IMR-90 (cell line): Measurements from ENCODE around the gene TECPR2. TPM values are rescaled to one million over a fixed set of nuclear protein-coding genes. Genes with fewer than 3 reads are reported as not detected.

Experiments
- ATAC-seq: fragments of 200-7000 bp; cut with Tn5 transposase; 2 replicates; pipeline ENCODE4 v1.9.1; 2020; ENCODE audit warnings: low read depth, mild to moderate bottlenecking, moderate library complexity
- BruUV-seq: library from RNA; stranded (reverse); fragments of 400-500 nt; replicated peaks from 2 replicates; lab custom pipeline; 2021; lab: Mats Ljungman, UMichigan
- CTCF ChIA-PET: fragments of 300-600 bp; formaldehyde crosslinking; extraction: SDS; loops from one replicate; lab custom pipeline; 2021; ENCODE audit warnings: antibody characterized with exemption; lab: Yijun Ruan, JAX
- POLR2A ChIA-PET: fragments of 300-600 bp; sonication (Branson Sonifier 250); formaldehyde crosslinking; loops from one replicate; lab custom pipeline; 2022; ENCODE audit warnings: antibody characterized with exemption; ENCODE audit not compliant: unreplicated experiment; lab: Charles Lee
- DNase-seq: peaks from one replicate; pipeline ENCODE4 v3.0.0; 2013
- H2AFZ ChIP-seq: replicated peaks from 2 replicates; pipeline ENCODE3; 2013; ENCODE audit warnings: low read length, mild to moderate bottlenecking; ENCODE audit not compliant: poor library complexity
- H2AK5ac ChIP-seq: 2 replicates; pipeline ENCODE4 v1.6.1; 2013; ENCODE audit warnings: low read depth, low read length, inconsistent platforms
- H2AK9ac ChIP-seq: replicated peaks from 2 replicates; pipeline ENCODE3; 2013; ENCODE audit warnings: mild to moderate bottlenecking, low read depth, low read length, moderate library complexity; ENCODE audit not compliant: poor library complexity
- H2BK120ac ChIP-seq: 2 replicates; pipeline ENCODE4 v1.6.1; 2013; ENCODE audit warnings: low read depth, low read length, inconsistent platforms
- H2BK15ac ChIP-seq: 3 replicates; pipeline ENCODE4 v1.6.1; 2013; ENCODE audit warnings: low read depth, low read length, inconsistent platforms
- H2BK20ac ChIP-seq: 2 replicates; pipeline ENCODE4 v1.6.1; 2013; ENCODE audit warnings: low read depth, mild to moderate bottlenecking, inconsistent platforms, low read length, moderate library complexity
- H2BK5ac ChIP-seq: 2 replicates; pipeline ENCODE4 v1.6.1; 2013; ENCODE audit warnings: mild to moderate bottlenecking, low read depth, low read length, inconsistent platforms; ENCODE audit not compliant: poor library complexity, severe bottlenecking
- H3K14ac ChIP-seq: replicated peaks from 2 replicates; pipeline ENCODE4 v1.6.1; 2013; ENCODE audit warnings: low read depth, low read length, inconsistent platforms
- H3K18ac ChIP-seq: 2 replicates; pipeline ENCODE4 v1.6.1; 2013; ENCODE audit warnings: low read depth, low read length, control low read depth
- H3K23ac ChIP-seq: 2 replicates; pipeline ENCODE4 v1.6.1; 2013; ENCODE audit warnings: low read depth, low read length, inconsistent platforms
- H3K27ac ChIP-seq: 2 replicates; pipeline ENCODE4 v1.5.1; 2013; ENCODE audit warnings: mild to moderate bottlenecking, control low read depth, low read length; ENCODE audit not compliant: insufficient read depth
- H3K27me3 ChIP-seq: 2 replicates; pipeline ENCODE4 v1.6.1; 2013; ENCODE audit warnings: low read length; ENCODE audit not compliant: control insufficient read depth, insufficient read depth
- H3K36me3 ChIP-seq: 2 replicates; pipeline ENCODE4 v1.6.1; 2013; ENCODE audit warnings: low read length, mixed read lengths; ENCODE audit not compliant: control insufficient read depth, insufficient read depth
- H3K4ac ChIP-seq: 2 replicates; pipeline ENCODE4 v1.6.1; 2013; ENCODE audit warnings: low read depth, low read length, inconsistent platforms
- H3K4me1 ChIP-seq: 2 replicates; pipeline ENCODE4 v1.6.1; 2013; ENCODE audit warnings: low read length, mixed read lengths; ENCODE audit not compliant: control insufficient read depth, insufficient read depth
- H3K4me2 ChIP-seq: 2 replicates; pipeline ENCODE4 v1.6.1; 2013; ENCODE audit warnings: low read depth, mild to moderate bottlenecking, control low read depth, low read length, moderate library complexity
- H3K4me3 ChIP-seq: 2 replicates; pipeline ENCODE4 v1.5.1; 2013; ENCODE audit warnings: low read depth, mild to moderate bottlenecking, control low read depth, low read length, moderate library complexity; ENCODE audit not compliant: insufficient read depth
- H3K56ac ChIP-seq: 2 replicates; pipeline ENCODE4 v1.6.1; 2013; ENCODE audit warnings: low read length, inconsistent platforms; ENCODE audit not compliant: insufficient read depth; ENCODE audit errors: extremely low read depth
- H3K79me1 ChIP-seq, 2 experiments: 2 replicates each; pipeline ENCODE4 v1.6.1; 2013; ENCODE audit warnings: low read length in 2 of 2, inconsistent platforms in 1 of 2, low read depth in 1 of 2
- H3K9ac ChIP-seq: 2 replicates; pipeline ENCODE4 v1.6.1; 2013; ENCODE audit warnings: low read depth, low read length, control low read depth
- H3K9me1 ChIP-seq: 2 replicates; pipeline ENCODE4 v1.6.1; 2013; ENCODE audit warnings: low read length, inconsistent platforms; ENCODE audit not compliant: insufficient read depth
- H3K9me3 ChIP-seq: 2 replicates; pipeline ENCODE4 v1.6.1; 2013; ENCODE audit warnings: low read length; ENCODE audit not compliant: control insufficient read depth, insufficient read depth
- H4K20me1 ChIP-seq: 2 replicates; pipeline ENCODE4 v1.6.1; 2013; ENCODE audit warnings: low read length, inconsistent platforms; ENCODE audit not compliant: insufficient read depth
- H4K5ac ChIP-seq: 2 replicates; pipeline ENCODE4 v1.6.1; 2013; ENCODE audit warnings: mild to moderate bottlenecking, low read depth, low read length, control low read depth
- H4K8ac ChIP-seq, 2 experiments: 2 replicates each; pipeline ENCODE4 v1.6.1; 2013; ENCODE audit warnings: low read depth in 2 of 2, low read length in 2 of 2, control low read depth in 1 of 2, inconsistent platforms in 1 of 2
- H4K91ac ChIP-seq: 2 replicates; pipeline ENCODE4 v1.6.1; 2013; ENCODE audit warnings: low read depth, low read length, inconsistent platforms; ENCODE audit not compliant: insufficient read depth
- BHLHE40 ChIP-seq: fragments of 150-350 bp; IDR thresholded peaks from 2 replicates; pipeline ENCODE4 v1.6.1; 2016; ENCODE audit warnings: mild to moderate bottlenecking, low read depth, low read length
- CEBPB ChIP-seq: IDR thresholded peaks from 2 replicates; pipeline ENCODE4 v1.6.1; 2012; ENCODE audit warnings: low read depth, low read length, improper control_type of control experiment
- CHD1 ChIP-seq: IDR thresholded peaks from 2 replicates; pipeline ENCODE4 v1.6.1; 2012; ENCODE audit warnings: low read depth, low read length, improper control_type of control experiment
- RFX5 ChIP-seq: IDR thresholded peaks from 2 replicates; pipeline ENCODE4 v1.8.0; 2012; ENCODE audit warnings: low read depth, mild to moderate bottlenecking, low read length, moderate library complexity
- SMC3 ChIP-seq: fragments of 150-350 bp; IDR thresholded peaks from 2 replicates; pipeline ENCODE4 v1.6.1; 2016; ENCODE audit warnings: low read depth, mild to moderate bottlenecking, antibody characterized with exemption, low read length, moderate library complexity
- WGBS, 2 experiments: methylation state at CpG; one replicate each; pipeline versions ENCODE4 v1.1.5 to v1.1.7; 2013; ENCODE audit warnings: missing lambda C conversion rate in 2 of 2; ENCODE audit not compliant: insufficient read length in 1 of 2; ENCODE audit errors: extremely low coverage in 2 of 2; 5-methylcytosine and 5-hydroxymethylcytosine counted together
- dilution Hi-C: fragments of 300-500 bp; cut with HindIII; formaldehyde crosslinking; loops from one replicate; pipeline ENCODE4 v1.14.3; 2018; ENCODE audit warnings: low sequenced_read_pairs; ENCODE audit not compliant: unreplicated experiment
- in situ Hi-C: fragments of 300-500 bp; cut with MboI; formaldehyde crosslinking; loops from 3 replicates; pipeline ENCODE4 v1.14.3; 2019; ENCODE audit warnings: low sequenced_read_pairs, inconsistent platforms, mixed read lengths
- intact Hi-C: fragments of 100-400 bp; cut with micrococcal nuclease; formaldehyde crosslinking; loops from 2 replicates; pipeline ENCODE4 v1.10.0; 2022
- polyA plus RNA-seq, 3 experiments: library from polyadenylated mRNA; depleted of rRNA; stranded (reverse); fragments of >200 nt; gene quantifications; 2 replicates each; pipeline ENCODE4 v1.2.3, GENCODE V29; 2012; ENCODE audit warnings: low replicate concordance in 1 of 3
- total RNA-seq: library from RNA; depleted of rRNA; stranded (reverse); fragments of >200 nt; gene quantifications from 2 replicates; pipeline ENCODE4 v1.2.3, GENCODE V29; 2012
- TF ChIP-seq, protein P1 (sequence below): fragments of 150-350 bp; IDR thresholded peaks from 2 replicates; pipeline ENCODE4 v1.6.1; 2017; ENCODE audit warnings: mild to moderate bottlenecking, antibody characterized with exemption, low read length, low read depth

Gene TECPR2
- total and polyA plus RNA-seq, 2 of the 4 experiments (the other 2 are of a cell fraction), result 9.5 to 11.7 TPM

DNA sequence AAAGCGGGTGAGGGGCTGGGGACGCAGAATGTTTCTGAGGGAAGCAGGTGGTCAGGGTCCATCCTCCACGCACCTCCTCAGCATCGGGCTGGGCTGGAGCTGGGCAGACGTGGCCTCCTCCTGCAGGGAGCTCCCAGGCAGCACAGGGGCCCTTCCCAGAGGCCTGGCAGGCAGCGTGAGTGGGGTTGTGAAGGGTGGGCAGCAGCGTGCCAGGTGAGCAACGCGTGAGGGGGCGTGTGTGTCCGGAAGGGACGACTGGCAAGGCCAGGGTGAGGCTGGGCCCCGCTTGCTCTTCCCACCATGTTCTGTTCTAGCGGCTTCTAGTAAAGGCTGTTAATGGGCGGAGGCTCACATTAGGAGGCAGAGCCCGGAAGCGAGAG is 129.8 kb downstream of the TECPR2 start:
- H4K91ac ChIP-seq, result no peak overlapping the region
- H4K8ac ChIP-seq, result no peak overlapping the region
- ChIA-PET POLR2A (no interaction called here), CTCF (no interaction called here)
- H2AK5ac ChIP-seq, result no peak overlapping the region
- H3K9ac ChIP-seq, result no peak overlapping the region
- no peak for DNase-seq
- H4K20me1 ChIP-seq, result peaks cover 3% of the 10 kb centered on the region
- no peak overlapping the region for H3K4me2 ChIP-seq
- no peak overlapping the region for H2BK120ac ChIP-seq
- H3K9me3 ChIP-seq, result no peaks in the 10 kb centered on the region
- H3K4me3 ChIP-seq, result no peak overlapping the region
- ATAC-seq, result no peak
- no peak overlapping the region for H4K5ac ChIP-seq
- no peaks in the 10 kb centered on the region for H3K4me1 ChIP-seq
- H2BK5ac ChIP-seq, result no peak overlapping the region
- H3K23ac ChIP-seq, result no peak overlapping the region
- H3K36me3 ChIP-seq, result peaks cover 6% of the 10 kb centered on the region; the same call in 1 of the 2 replicates
- no peak overlapping the region for H2AFZ ChIP-seq
- no peak overlapping the region for H3K4ac ChIP-seq
- no peak overlapping the region for H3K14ac ChIP-seq
- H2BK15ac ChIP-seq, result no peak overlapping the region
- H2BK20ac ChIP-seq, result no peak overlapping the region
- no peak for TF ChIP-seq CHD1
- no peak for TF ChIP-seq CEBPB
- TF ChIP-seq SMC3, result no peak
- TF ChIP-seq RFX5, result no peak
- TF ChIP-seq BHLHE40, result no peak
- TF ChIP-seq, protein P1, sequence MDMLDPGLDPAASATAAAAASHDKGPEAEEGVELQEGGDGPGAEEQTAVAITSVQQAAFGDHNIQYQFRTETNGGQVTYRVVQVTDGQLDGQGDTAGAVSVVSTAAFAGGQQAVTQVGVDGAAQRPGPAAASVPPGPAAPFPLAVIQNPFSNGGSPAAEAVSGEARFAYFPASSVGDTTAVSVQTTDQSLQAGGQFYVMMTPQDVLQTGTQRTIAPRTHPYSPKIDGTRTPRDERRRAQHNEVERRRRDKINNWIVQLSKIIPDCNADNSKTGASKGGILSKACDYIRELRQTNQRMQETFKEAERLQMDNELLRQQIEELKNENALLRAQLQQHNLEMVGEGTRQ, result no peak
- H3K79me1 ChIP-seq, result no peaks in the 10 kb centered on the region
- BruUV-seq, result no TSS peak
- in situ Hi-C loops (no loop called here), intact Hi-C loops (no loop called here), dilution Hi-C loops (no loop called here)
- H3K18ac ChIP-seq, result no peak overlapping the region
- H3K56ac ChIP-seq, result no peak overlapping the region
- WGBS, 2 experiments, result 89% methylated on average over 5 of the region's 17 CpGs; no CpG with 5 or more reads in 1 of the 2 experiments
- H3K27ac ChIP-seq, result no peak overlapping the region
- no peak overlapping the region for H2AK9ac ChIP-seq
- no peaks in the 10 kb centered on the region for H3K9me1 ChIP-seq
- H3K27me3 ChIP-seq, result no peaks in the 10 kb centered on the region
